Measurements from ENCODE around the gene SYP.
"Not testable (repeated sequence)": the region's sequence is repeated elsewhere in the genome, so short reads cannot be mapped to it uniquely, and the experiment has no call there.

Gene SYP

DNA sequence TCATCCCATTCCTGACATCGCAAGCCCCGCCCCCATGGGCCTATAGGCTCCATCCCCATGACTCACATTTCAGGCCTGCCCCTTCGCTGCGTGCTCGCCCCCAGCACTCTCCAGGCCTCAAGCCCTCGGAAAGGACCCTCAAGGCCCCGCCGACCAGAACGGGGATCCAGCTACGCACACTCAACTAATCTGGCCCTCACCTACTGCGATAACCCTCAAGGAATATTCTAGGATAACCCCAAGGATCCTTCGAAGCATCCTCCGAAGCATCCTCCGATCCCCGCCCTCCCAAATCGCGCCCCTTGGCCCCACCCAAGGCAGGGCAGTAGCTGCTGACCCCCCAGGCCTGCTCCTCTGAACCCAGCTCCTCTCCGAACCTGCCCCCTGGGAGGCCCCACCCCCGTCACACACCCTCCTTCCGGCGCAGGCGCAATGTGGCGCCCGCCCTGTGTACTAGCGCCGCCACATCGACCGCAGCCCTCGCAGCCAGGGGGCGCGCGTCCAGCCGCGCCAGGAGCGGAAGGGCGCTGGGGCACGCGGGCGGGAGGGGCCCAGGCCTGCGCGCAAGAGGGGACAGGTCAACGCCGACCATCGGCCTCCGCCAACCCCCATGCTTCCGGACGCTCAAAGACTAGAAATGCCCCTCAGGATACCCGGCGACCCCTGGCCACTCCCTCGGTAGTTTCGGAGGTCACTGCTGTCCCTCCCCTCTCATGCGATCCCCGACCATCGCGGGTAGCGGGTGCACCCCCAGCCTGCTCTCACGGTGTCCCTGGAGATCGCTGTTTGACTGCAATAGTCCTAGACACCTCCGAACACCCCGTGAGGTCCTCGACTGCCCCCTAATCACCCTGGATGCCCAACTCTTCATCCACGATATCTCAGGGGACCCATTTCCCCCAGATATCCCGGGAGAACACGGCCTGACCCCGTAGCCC lies 43.8 kb downstream of the SYP start:
- intact Hi-C loops (cut with DNase I): no loop called here
- peak; percentile 71 to 94 (median 88) for DNase-seq

GRCh38 chrX:49155243-49155899 lies 44.6 kb downstream of the SYP start:
- intact Hi-C loops (cut with DNase I): no loop called here
- DNase-seq: peak in 24 of 42 donors; percentile 6 to 71 (median 37)

DNA sequence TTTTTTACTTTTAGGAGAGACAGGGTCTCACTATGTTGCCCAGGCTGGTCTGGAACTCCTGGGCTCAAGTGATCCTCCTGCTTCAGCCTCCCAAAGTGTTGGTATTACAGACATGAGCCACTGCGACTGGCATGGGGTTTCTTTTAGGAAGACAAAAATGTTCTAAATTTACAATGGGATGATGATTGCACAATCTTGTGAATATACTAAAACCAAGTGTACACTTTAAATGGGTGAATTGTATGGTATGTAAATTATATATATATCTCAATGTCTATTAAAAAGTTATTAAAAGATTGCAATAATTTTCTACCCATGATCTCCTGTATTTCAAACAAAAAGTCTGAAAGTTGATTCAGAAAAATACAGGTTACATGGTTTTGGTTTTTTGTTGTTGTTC lies 46.5 kb downstream of the SYP start:
- intact Hi-C loops (cut with DNase I): no loop called here
- no peak for DNase-seq

GRCh38 chrX:49149291-49149690 lies 50.7 kb downstream of the SYP start:
- intact Hi-C loops (cut with DNase I); DNase-seq: not testable (repeated sequence)

- intact Hi-C loops (cut with DNase I): not testable (repeated sequence)
These were observed 51.4 kb downstream of the SYP start for GRCh38 chrX:49148390-49149100.

DNA sequence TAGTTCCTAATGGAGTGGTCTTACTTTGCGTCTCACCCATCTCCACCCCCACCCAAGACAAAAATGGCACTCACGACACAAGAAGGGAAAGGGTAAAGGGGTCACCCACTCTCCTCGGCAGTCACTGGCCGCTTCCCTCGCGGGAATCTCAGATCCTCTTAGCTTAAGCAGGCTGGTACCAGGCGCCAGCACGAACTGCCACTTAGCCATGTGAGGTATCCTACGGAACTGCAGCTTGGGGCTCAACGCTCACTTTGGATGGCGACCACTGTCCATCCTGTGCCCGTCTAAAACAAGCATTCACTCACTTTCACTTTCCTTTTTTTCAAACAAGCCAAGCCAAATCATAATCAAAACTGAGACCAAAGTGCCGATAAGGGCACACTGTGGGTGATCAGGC lies 52.1 kb downstream of the SYP start:
- no peak for DNase-seq
- intact Hi-C loops (cut with DNase I): no loop called here

More at GRCh38 chrX:49148390-49149100, 51.4 kb downstream of the SYP start:
- DNase-seq: not testable (repeated sequence)

DNA sequence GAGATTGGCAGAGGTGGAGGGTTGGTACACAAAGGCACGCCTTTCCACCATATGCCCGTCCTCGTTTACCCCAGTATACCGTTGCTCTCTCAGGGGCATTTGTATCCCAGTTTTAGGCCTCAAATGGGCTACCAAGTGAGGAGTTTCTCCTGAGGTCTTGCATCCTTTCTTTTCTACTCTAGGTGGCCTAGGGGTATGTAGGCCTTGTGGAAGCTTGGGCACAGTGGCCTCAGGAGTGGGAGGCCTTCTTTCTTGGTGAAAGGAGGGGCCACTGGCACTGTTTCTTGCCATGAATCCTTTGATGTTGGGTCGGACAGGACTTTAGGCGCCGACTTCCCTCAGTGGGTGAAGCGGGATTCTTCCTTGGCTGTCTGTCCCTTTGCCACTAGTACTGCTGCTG lies 52.7 kb downstream of the SYP start:
- no peak for DNase-seq
- intact Hi-C loops (cut with DNase I): no loop called here

GRCh38 chrX:49143154-49143553 lies 56.8 kb downstream of the SYP start:
- intact Hi-C loops (cut with DNase I); DNase-seq: not testable (repeated sequence)

GRCh38 chrX:49142264-49142663 lies 57.7 kb downstream of the SYP start:
- DNase-seq; intact Hi-C loops (cut with DNase I): not testable (repeated sequence)

- intact Hi-C loops (cut with DNase I): no loop called here
- DNase-seq: no peak
These were observed 60.3 kb downstream of the SYP start for GRCh38 chrX:49139713-49140112.
